ENCODE results near the gene MISFA.

The MISFA gene

DNA sequence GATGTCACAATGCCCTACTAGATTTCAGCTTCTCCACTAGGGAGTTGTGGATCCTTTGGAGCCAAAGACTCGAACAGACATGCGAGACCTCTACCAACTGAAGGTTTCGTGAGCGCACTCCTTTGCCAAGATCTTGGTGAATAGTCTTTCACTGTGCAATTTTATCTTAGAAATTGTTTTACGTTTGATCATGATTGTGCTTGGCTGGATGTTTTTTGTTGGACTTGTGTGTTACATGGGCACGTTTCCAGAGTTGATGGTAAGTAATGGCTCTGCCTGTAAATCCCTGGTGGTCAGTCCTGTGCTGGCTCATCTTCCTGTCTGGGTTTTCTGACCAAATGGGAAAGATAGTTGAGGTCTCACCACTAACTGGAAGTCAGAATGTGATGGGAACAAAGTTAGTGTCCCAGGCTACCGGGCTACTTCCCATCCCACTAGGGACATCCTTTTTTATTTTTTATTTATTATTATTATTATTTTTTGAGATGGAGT, at the start of gene MISFA:
Gene MISFA (plus strand): TSS at position 51 of the 492 bp plus-strand sequence. CDS start 140 bp downstream, at position 191.
- no peak within 1 kb of the TSS for H3K4me3 ChIP-seq (ENCODE audit: low read depth, low read length)
- TF ChIP-seq, protein P1, sequence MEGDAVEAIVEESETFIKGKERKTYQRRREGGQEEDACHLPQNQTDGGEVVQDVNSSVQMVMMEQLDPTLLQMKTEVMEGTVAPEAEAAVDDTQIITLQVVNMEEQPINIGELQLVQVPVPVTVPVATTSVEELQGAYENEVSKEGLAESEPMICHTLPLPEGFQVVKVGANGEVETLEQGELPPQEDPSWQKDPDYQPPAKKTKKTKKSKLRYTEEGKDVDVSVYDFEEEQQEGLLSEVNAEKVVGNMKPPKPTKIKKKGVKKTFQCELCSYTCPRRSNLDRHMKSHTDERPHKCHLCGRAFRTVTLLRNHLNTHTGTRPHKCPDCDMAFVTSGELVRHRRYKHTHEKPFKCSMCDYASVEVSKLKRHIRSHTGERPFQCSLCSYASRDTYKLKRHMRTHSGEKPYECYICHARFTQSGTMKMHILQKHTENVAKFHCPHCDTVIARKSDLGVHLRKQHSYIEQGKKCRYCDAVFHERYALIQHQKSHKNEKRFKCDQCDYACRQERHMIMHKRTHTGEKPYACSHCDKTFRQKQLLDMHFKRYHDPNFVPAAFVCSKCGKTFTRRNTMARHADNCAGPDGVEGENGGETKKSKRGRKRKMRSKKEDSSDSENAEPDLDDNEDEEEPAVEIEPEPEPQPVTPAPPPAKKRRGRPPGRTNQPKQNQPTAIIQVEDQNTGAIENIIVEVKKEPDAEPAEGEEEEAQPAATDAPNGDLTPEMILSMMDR (IDR thresholded peaks at IDR 0.05; ENCODE audit: control insufficient read depth, extremely low read depth, insufficient read depth), result no peak
- no peak for DNase-seq (ENCODE audit: low read depth)

DNA sequence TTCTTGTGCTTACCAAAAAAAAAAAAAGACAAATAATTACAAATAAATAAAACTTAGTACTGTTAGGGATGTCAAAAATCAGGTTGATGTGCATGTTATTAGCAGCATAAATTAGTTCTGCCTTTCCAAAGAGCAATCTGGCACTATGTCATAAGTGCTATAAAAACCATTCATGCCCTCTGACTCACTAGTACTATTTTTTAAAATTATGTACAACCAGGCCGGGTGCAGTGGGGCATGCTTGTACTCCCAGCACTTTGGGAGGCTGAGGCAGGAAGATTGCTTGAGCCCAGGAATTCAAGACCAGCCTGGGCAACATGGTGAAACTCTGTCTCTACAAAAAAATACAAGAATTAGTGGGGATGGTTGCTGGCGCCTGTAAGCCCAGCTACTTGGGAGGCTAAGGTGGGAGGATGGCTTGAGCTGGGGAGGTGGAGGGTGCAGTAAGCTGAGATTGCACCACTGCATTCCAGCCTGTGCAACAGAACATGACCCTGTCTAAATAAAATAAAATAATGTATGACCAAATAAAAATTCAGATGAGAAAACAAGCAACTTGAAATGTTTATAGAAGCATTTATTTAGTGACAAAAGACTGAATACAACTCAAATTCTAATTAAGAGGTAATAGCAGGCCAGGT, 36.4 kb upstream of the MISFA start:
- TF ChIP-seq, protein P1 (IDR thresholded peaks at IDR 0.05; ENCODE audit: control insufficient read depth, extremely low read depth, insufficient read depth), result no peak

GRCh38 chr11:18564149-18564548, 35.4 kb upstream of the MISFA start:
- TF ChIP-seq, protein P1 (IDR thresholded peaks at IDR 0.05; ENCODE audit: control insufficient read depth, extremely low read depth, insufficient read depth), result no peak
- DNase-seq (ENCODE audit: low read depth), result no peak
- H3K4me3 ChIP-seq (ENCODE audit: low read depth, low read length), result no peak overlapping the region

More for the DNA sequence above, 36.4 kb upstream of the MISFA start:
- no peak for DNase-seq (ENCODE audit: low read depth)
- H3K4me3 ChIP-seq (ENCODE audit: low read depth, low read length), result no peak overlapping the region

DNA sequence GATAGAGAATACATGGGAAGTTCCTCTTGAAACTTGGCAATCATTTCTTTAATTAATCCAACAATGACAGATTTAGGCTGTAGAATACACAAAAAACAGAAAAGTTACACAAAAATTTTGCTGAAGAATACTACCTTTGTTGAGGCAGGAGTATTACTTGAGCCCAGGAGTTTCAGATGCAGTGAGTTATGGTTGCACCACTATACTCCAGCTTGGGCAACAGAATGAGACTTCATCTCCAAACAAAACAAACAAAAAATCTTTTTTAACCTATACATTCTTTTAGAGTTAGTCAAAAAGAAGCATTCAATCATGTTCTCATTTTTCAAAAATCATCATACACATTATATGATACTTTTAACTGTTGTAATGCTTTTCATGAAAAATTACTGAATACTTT, 33.2 kb upstream of the MISFA start:
- H3K4me3 ChIP-seq (ENCODE audit: low read depth, low read length), result no peak overlapping the region
- TF ChIP-seq, protein P1 (IDR thresholded peaks at IDR 0.05; ENCODE audit: control insufficient read depth, extremely low read depth, insufficient read depth), result no peak
- DNase-seq (ENCODE audit: low read depth), result no peak

- no peak overlapping the region for H3K4me3 ChIP-seq (ENCODE audit: low read depth, low read length)
- DNase-seq (ENCODE audit: low read depth), result no peak
- TF ChIP-seq, protein P1 (IDR thresholded peaks at IDR 0.05; ENCODE audit: control insufficient read depth, extremely low read depth, insufficient read depth), result no peak
Observed at GRCh38 chr11:18567081-18567480, 32.5 kb upstream of the MISFA start.

- TF ChIP-seq, protein P1 (IDR thresholded peaks at IDR 0.05; ENCODE audit: control insufficient read depth, extremely low read depth, insufficient read depth), result no peak
- H3K4me3 ChIP-seq (ENCODE audit: low read depth, low read length), result no peak overlapping the region
- peak; percentile 64 for DNase-seq (ENCODE audit: low read depth)
Observed at GRCh38 chr11:18575361-18575760, 24.2 kb upstream of the MISFA start.

Measured in LNCaP clone FGC (cell line).